NB4 (cell line): ENCODE data around the gene RAB11FIP2.

ENCODE experiments used
- CTCF ChIP-seq: IDR thresholded peaks from one replicate; pipeline ENCODE4 v1.5.1; 2012; ENCODE audit warnings: low read depth, low read length
- POLR2A ChIP-seq: IDR thresholded peaks from 2 replicates; pipeline ENCODE4 v1.6.1; 2011; ENCODE audit warnings: mild to moderate bottlenecking; ENCODE audit not compliant: insufficient read length; ENCODE audit errors: extremely low read depth

- TF ChIP-seq CTCF (no peak), POLR2A (no peak)
Measured at GRCh38 chr10:118034791-118035261, 11.9 kb downstream of the RAB11FIP2 start.
